Left ventricle myocardium superior (tissue), 1 donor: ENCODE results near the gene TTC19. TPM values are rescaled to one million over a fixed set of nuclear protein-coding genes. Genes with fewer than 3 reads are reported as not detected.
"Not testable (repeated sequence)": the region's sequence is repeated elsewhere in the genome, so short reads cannot be mapped to it uniquely, and the experiment has no call there.

Source experiments
- ATAC-seq: fragments of 200-7000 bp; cut with Tn5 transposase; one replicate; pipeline ENCODE4 v1.9.1; 2020; ENCODE audit warnings: mild to moderate bottlenecking, moderate library complexity
- DNase-seq: peaks from one replicate; pipeline ENCODE4 v3.0.0-alpha.2; 2020
- intact Hi-C: fragments of 100-400 bp; cut with micrococcal nuclease; formaldehyde crosslinking; loops from one replicate; pipeline ENCODE4 v1.11.0; 2022
- total RNA-seq: library from RNA; stranded (reverse); fragmentation: NEBNext Ultra II Directional; extraction: Animal tissue kit (Norgen Biotek cat#: 25700); gene quantifications from one replicate; pipeline ENCODE4 v1.2.1, GENCODE V29; 2021
- donor health status: DM: no; HTN: yes; CAD: no; lungs with severe emphysema.

The TTC19 gene
- total RNA-seq, 1 donor from 2014 or later: 25.1 TPM

GRCh38 chr17:15971098-15971678 is 28.4 kb upstream of the TTC19 start:
- ATAC-seq (no peak), DNase-seq (no peak)

GRCh38 chr17:15971882-15972281 is 27.7 kb upstream of the TTC19 start:
- intact Hi-C loops: no loop called here
- DNase-seq: no peak
- no peak for ATAC-seq

More at GRCh38 chr17:15971098-15971678, 28.4 kb upstream of the TTC19 start:
- intact Hi-C loops: no loop called here

DNA sequence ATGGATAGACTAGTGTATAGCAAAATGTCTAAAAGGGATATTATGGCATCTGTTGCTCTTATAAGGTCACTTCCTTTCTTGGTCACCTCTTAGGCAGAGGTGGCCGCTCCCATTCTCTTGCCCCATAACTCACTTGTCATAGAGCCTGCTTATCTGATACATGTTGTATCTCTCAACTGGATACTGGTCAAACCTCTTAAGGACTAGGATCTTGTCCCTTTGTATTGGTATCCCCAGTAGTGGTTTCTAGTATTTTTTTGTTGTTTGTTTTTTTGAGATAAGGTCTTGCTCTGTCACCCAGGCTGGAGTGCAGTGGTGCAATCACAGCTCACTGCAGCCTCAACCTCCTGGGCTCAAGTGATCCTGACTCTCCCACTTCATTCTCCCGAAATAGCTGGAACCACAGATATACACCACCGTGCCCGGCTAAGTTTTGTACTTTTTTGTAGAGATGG is 27.1 kb upstream of the TTC19 start:
- ATAC-seq (no peak), DNase-seq (no peak)
- intact Hi-C loops: no loop called here

DNA sequence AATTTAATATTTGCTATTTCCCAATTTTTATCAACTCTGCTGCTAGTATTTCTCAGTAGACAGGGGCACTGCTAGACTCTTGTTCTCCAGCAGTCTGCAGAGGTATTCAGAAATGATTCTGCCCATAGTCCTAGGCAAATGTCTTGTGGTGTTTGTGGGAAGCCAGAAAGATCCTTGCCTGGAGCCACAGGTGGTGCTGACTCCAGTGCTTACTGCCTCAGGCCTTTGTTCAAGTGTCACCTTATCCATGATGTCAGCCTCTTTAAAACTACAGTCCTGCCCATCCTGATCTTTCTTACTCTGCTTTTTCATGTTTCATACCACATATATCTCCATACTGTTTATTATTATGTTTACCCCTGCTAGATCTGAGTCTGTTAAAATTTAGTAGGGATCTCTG is 26.6 kb upstream of the TTC19 start:
- ATAC-seq (no peak), DNase-seq (no peak)
- intact Hi-C loops: no loop called here

DNA sequence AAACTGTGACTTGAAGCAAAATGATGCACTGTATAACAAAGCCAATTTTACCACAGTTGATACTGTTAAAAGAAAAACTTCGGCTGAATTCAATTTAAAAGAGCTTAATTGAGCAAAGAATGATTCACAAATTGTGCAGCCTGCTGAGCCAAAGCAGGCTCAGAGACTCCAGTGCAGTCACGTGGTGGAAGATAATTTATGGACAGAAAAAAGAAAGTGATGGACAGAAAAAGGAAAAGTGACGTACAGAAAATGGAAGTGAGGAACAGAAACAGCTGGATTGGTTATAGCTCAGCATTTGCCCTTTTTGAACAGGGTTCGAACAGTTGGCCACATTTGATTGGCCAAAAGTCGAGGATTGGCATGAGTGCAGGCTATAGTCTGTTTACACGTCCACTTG is 25.8 kb upstream of the TTC19 start:
- DNase-seq (no peak), ATAC-seq (no peak)
- intact Hi-C loops: no loop called here

- no peak for DNase-seq
- intact Hi-C loops: no loop called here
- ATAC-seq: no peak
These were observed 21.7 kb upstream of the TTC19 start for GRCh38 chr17:15977894-15978293.

DNA sequence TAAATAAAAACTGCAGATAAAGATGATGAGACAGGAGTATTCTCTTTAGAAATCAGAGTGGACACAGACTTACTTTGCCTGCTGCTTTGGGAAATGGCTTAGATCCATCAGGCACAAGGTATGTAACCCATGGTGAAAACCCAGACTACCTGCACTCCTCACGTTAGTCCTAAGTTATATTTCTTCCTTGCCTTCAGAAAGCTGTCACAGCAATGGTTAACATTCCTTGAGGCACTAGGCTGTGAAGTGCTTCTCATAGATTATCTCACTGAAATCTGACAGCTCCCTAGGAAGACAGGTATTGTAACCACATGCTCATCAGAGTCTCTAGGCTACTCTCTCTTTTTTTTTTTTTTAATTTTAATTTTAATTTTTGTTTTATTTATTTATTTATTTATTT is 21.0 kb upstream of the TTC19 start:
- intact Hi-C loops: no loop called here
- no peak for DNase-seq

GRCh38 chr17:15979013-15979412 is 20.6 kb upstream of the TTC19 start:
- DNase-seq, ATAC-seq, intact Hi-C loops: not testable (repeated sequence)

More for the DNA sequence above, 21.0 kb upstream of the TTC19 start:
- ATAC-seq: no peak

GRCh38 chr17:15981208-15981607 is 18.4 kb upstream of the TTC19 start:
- DNase-seq: no peak
- ATAC-seq: no peak
- intact Hi-C loops: no loop called here

GRCh38 chr17:15981646-15982580 is 17.7 kb upstream of the TTC19 start:
- DNase-seq: no peak
- ATAC-seq: no peak
- intact Hi-C loops: no loop called here

DNA sequence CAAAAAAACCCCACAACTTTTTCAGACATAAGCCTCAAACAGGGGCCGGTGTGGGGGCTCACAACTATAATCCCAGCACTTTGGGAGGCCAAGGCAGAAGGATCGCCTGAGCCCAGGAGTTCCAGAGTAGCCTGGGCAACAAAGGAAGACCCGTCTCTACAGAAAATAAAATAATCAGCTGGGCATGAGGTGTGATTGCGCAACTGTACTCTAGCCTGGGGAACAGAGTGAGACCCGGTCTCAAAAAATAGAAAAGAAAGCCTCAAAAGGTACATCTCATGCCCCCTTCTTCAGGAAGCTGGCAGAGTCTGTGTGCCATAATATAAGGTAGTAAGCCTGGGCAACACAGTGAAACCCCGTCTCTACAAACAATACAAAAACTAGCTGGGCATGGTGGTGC is 3.3 kb upstream of the TTC19 start:
- ATAC-seq: no peak
- intact Hi-C loops: loop anchor here (5.0 kb wide), 1 partner anchor 169 kb away; no protein-coding TSS in a partner anchor

DNA sequence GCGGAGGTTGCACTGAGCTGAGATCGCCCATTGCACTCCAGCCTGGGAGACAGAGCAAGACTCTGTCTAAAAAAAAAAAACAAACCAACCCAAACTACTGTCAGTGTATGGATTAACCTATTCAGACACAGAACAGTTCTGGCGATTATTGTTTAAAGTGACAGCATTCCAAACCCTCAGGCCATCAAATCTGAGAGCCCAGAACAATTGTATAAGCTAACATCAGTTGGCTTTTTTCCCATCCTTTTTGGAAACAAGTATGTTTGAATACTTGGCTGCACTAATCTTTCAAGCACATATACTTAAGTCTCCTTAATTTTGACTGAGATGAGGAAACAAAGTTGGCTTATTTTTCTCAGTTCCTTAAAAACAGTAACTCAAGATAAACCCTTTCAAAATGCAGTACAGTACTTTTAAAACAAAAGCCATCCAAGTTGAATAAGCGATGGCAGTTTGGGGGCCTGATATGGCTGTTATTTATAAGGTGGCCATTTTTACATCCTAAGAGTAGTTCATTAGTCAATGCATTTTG is 1.5 kb upstream of the TTC19 start:
- intact Hi-C loops: loop anchor here (5.0 kb wide), 1 partner anchor 171 kb away; no protein-coding TSS in a partner anchor
- no peak for DNase-seq
- ATAC-seq: no peak

More for the DNA sequence above, 3.3 kb upstream of the TTC19 start:
- no peak for DNase-seq

- no peak for DNase-seq
- no peak for ATAC-seq
- intact Hi-C loops: loop anchor here (5.0 kb wide), 1 partner anchor 173 kb away; no protein-coding TSS in a partner anchor
These were observed 577 bp downstream of the TTC19 start for GRCh38 chr17:15999974-16000827.

- ATAC-seq (no peak), DNase-seq (no peak)
- intact Hi-C loops: no loop called here
These were observed 1.7 kb downstream of the TTC19 start for GRCh38 chr17:16001226-16001897.

- intact Hi-C loops: no loop called here
- DNase-seq (no peak), ATAC-seq (no peak)
These were observed 3.2 kb downstream of the TTC19 start for GRCh38 chr17:16002708-16003260.

GRCh38 chr17:16003841-16004240 is 4.2 kb downstream of the TTC19 start:
- DNase-seq (no peak), ATAC-seq (no peak)
- intact Hi-C loops: no loop called here

DNA sequence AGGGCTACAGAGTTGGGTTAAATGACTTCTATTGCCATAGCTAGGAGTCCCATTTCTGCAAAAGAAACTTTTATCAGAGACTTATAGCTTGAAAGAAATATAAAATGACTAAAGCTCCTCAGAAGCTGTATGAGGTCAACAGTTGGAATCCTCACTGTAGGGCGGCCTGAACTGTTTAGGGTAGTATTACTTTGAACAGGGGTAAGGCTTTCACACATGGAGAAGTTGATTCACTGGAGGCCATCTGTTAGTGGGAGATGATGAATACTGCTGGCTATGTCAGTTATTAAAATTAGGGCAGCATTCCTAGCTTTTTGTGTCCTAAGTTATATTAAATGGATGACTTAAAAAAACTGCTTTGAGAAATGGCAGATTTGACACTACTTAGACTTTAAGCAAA is 6.0 kb downstream of the TTC19 start:
- ATAC-seq (no peak), DNase-seq (no peak)
- intact Hi-C loops: no loop called here

DNA sequence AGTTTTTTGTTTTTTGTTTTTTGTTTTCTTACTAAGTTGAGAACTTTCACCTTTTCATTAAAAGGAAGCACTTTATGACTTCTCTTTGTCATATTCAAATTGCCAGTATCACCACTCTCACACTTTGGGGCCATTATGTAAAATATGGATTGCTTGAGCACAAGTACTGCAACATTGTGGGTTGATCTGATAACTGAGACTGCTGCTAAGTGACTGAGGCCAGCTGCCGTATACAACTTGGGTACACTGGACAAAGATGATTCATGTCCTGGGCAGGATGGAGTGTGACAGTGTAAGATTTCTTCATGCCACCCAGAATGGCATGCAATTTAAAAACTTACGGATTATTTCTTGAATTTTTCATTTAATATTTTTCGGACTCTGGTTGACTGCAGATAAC is 7.8 kb downstream of the TTC19 start:
- ATAC-seq: no peak
- intact Hi-C loops: no loop called here
- DNase-seq: no peak
